Pons (tissue), 1 donor: ENCODE results near the gene PIK3CA.
A peak's percentile ranks its signal among the peaks of the same experiment; 100 is the strongest.

Experiments used
- DNase-seq: peaks from one replicate; pipeline ENCODE4 v3.0.0-alpha.2; 2016; ENCODE audit warnings: low spot score

PIK3CA gene

GRCh38 chr3:179158336-179159039 lies 10.3 kb downstream of the PIK3CA start:
- DNase-seq = no peak

- no peak for DNase-seq
Observed at GRCh38 chr3:179163503-179163902, 15.3 kb downstream of the PIK3CA start.

DNA sequence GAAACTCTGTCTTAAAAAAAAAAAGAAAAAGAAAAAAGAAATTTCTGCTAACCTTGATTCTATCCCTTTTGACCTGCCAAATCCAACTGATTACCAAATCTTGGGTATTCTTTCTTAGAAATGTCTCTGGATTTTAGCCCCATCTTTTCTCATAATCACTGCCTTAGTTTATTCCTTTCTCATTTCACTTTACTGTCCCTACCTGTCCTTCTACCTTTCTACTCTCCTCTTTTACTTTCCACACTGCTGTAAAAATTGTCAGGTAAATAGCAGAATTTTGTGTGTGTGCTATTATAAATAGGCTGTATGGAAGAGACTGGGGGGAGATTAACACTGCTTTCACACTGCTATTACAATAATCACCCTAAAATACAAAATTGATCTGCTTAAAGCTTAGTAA lies 16.7 kb downstream of the PIK3CA start:
- no peak for DNase-seq

DNA sequence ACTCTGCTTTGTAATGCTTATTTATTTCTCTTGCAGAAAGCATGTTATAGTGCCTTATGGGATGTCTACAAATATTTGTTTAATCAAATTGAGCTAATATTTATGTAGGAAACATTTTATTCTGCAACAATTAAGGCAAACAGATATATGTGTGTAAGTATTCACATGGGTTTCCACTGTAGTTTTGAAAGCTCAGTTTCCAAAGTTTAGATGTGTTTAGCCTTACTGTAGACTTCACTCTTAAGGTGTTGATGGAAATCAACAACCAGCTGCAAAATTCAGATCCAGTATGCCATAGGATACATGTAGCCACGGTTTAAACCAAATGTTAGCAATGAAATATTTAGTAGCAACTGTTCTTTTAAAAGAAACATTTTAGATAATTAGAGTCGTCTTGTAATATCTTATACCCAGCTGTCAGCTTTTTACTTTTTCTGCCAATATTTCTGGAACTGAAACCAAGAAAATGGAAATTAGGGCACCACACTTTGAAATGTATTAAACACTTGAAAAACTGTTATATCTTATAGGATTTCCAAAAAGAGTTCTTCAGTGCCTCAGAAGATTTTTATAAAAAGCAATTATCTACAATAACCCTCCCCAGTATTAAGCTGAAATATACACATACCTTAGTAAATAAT lies 18.5 kb downstream of the PIK3CA start:
- DNase-seq = no peak

- no peak for DNase-seq
Observed at GRCh38 chr3:179168918-179169317, 20.8 kb downstream of the PIK3CA start.

DNA sequence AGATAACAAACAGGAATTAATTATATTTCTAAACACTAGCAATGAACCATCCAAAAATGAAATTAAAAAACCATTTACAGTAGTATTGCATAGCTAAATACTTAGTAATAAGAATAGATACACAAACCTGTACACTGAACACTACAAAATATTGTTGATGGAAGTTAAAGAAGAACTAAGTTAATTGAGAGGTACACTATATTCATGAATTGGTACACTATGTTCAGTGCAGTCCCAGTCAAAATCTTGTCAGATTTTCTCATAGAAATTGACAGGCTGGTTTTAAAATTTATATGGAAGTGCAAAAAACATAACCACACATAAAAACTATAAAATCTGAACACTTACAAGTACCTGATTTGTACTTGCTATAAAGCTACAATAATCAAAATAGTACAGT lies 24.4 kb downstream of the PIK3CA start:
- DNase-seq = no peak

DNA sequence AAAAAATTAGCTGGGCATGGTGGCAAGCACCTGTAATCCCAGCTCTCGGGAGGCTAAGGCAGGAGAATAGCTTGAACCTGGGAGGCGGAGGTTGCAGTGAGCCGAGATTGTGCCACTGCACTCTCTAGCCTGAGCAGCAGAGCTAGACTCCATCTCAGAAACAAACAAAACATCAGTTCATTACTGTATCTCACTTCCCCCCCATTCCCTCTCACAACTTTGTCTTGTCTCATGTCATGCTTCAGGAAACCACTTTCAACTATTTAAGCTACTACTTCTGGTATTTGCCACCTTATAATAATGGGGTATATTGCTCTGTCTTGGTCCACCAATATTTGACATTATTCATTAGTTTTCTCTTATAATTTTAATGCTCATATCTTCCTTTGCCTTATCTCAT lies 26.2 kb downstream of the PIK3CA start:
- DNase-seq = no peak

- DNase-seq = no peak
Observed at GRCh38 chr3:179174898-179175297, 26.7 kb downstream of the PIK3CA start.

DNA sequence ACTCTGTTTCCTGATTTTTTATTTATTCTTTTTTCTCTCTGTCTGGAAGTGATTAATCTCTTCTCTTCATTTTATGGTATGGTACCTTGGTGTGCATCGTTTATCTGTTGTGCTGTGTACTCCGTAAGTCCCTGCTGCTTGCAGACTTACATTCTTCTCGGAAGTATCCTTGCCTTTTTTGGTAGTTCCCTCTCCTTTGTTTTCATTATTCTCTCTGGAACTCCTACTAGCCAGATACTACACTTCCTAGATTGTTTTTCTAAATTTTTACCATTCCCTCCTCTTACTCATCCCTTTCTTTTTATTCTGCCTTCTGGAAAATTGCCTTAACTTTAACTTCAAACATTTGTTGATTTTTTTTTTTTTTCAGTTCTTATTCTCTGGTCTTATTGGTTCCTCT lies 27.2 kb downstream of the PIK3CA start:
- DNase-seq = no peak

DNA sequence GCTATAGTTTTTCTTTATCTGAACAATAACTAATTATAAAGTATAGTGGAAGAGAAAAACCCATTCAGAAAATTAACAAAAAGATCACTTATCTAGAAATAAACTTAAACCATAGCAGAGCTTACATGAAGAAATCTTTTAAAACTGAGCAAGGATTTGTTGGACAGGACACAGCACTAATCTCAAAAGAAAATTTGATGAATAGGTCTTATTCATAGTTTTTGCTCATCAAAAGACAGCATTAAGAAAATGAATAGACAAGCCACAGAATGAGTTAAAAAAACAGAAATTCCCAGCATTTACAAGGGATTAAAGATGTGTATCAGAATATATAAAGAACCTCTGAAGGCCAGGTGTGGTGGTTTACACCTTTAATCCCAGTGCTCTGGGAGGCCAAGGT lies 29.5 kb downstream of the PIK3CA start:
- DNase-seq = no peak

DNA sequence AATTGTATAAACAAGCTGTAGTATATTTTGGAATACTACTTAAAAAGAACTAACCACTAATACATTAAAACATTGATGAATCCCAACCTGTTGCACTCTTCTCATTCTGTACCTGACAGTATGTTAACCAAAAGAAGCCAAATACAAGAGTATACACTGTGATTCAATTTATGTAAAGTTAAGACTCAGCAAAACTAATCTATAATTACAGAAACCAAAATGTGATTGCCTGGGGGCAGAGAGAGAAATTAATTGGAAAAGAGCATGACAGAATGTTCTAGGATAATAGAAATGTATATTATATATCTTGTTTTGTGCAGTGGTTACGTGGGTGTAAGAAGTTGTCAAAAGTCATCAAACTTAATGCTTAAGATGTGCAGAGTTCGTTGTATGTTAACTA lies 31.1 kb downstream of the PIK3CA start:
- no peak for DNase-seq

- no peak for DNase-seq
Observed at GRCh38 chr3:179179979-179180759, 32.0 kb downstream of the PIK3CA start.

GRCh38 chr3:179181021-179181472 lies 32.9 kb downstream of the PIK3CA start:
- peak; percentile 23 for DNase-seq

GRCh38 chr3:179181993-179182551 lies 33.9 kb downstream of the PIK3CA start:
- no peak for DNase-seq

DNA sequence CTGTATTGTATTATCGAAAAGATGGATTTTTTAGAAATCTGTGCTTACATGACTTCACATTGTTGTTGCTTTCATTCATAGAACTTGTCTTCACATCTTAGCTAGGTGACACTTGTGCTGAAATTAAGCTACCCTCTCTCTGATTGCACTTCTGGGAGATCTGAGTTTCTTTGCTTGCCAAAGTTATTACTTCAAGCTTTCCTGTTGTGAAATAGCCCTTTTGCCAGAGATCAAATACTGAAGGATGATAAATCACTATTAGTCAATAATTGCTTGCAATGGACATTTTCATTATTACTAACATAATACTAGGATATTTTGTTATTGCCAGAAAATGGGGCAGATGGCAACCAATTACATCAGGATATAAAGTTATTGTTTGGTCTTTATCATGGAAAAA lies 34.7 kb downstream of the PIK3CA start:
- DNase-seq = no peak

- no peak for DNase-seq
Observed at GRCh38 chr3:179184826-179185225, 36.7 kb downstream of the PIK3CA start.

DNA sequence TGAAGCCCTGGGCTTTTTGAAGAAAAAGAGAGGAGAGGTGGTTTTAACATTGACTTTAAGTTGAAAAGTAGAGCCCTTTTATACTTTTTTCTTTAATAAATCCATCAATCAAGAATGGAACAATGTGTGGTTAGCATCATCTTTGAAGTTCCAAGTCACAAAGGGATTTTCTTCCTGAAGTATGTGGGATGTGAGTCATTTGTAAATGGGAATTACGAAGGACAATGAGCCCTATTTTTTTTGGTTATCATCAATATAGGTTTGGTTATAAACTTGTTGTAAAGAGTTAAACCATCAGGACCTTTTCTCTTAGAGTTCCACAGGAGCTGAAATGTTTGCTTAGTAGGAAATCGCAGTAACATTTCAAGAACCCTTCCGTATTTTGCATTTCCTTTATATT lies 38.3 kb downstream of the PIK3CA start:
- DNase-seq = no peak

- DNase-seq = no peak
Observed at GRCh38 chr3:179189759-179190158, 41.6 kb downstream of the PIK3CA start.

DNA sequence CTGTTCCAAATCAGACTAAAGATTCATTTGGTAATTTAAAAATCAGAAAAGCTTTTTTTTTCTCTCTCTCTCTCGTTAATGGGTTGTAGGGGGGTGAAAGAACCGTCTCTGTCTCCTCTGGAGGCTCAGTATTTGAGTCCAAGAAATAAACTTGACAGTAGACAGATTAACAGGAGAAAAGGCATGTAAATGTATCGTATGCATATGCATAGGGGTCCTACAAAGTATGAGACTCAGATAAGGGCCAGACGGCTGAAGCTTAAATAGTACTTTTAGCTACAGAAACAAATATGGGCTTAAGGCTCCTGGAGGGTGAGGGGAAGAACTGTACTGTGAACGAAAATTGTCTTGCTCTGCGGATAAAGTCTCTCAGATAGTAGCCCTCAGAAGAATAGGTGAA lies 42.4 kb downstream of the PIK3CA start:
- no peak for DNase-seq

GRCh38 chr3:179192542-179192941 lies 44.4 kb downstream of the PIK3CA start:
- no peak for DNase-seq

DNA sequence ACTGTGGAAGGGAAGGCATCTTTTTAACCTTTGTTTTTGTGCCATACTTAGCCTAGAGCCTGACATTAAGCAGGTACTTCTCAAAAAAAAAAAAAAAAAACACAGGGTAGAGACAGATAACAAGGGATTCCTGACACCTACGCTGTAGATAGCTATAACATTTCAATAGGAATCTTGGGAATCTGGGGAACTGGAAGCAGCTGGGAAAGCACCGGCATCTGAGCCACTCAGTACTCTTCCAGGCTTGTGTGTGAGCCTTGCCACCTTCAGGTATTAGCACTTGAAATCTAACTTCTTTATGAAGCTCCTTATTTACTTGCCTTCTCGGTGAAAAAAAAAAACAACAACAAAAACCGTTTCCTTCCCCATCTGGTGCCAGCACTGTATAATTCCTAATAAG lies 46.8 kb downstream of the PIK3CA start:
- DNase-seq = no peak

GRCh38 chr3:179196098-179196497 lies 47.9 kb downstream of the PIK3CA start:
- DNase-seq = no peak

- no peak for DNase-seq
Observed at GRCh38 chr3:179196700-179197099, 48.5 kb downstream of the PIK3CA start.
